B cell (primary cell): ENCODE results near the gene CAPN9. TPM values are rescaled to one million over a fixed set of nuclear protein-coding genes. Genes with fewer than 3 reads are reported as not detected.

Experiments used
- ATAC-seq: fragments of 200-7000 bp; cut with Tn5 transposase; one replicate; pipeline ENCODE4 v1.10.0; 2021; ENCODE audit warnings: low read depth, mild to moderate bottlenecking, moderate number of reproducible peaks, moderate library complexity
- CTCF ChIA-PET: fragments of 350-600 bp; sonication (Branson Sonifier 250); formaldehyde crosslinking; loops from one replicate; lab custom pipeline; 2021; ENCODE audit warnings: antibody characterized with exemption, inconsistent platforms; lab: Charles Lee
- POLR2A ChIA-PET: fragments of 350-600 bp; sonication (Branson Sonifier 250); formaldehyde crosslinking; loops from one replicate; lab custom pipeline; 2021; ENCODE audit warnings: antibody characterized with exemption; lab: Charles Lee
- DNase-seq: peaks from one replicate; pipeline ENCODE4 v3.0.0; 2013
- H2AFZ ChIP-seq: 2 replicates; pipeline ENCODE4 v1.6.1; 2012; ENCODE audit warnings: mild to moderate bottlenecking, low read depth, low read length; ENCODE audit not compliant: insufficient read depth, poor library complexity, severe bottlenecking
- H3K27ac ChIP-seq, 2 donors: 1 replicate in 1 of 2; 2 replicates in 1 of 2; pipeline ENCODE4 v1.5.1; 2012 to 2013; ENCODE audit warnings: low read length in 2 of 2, mild to moderate bottlenecking in 2 of 2, moderate library complexity in 1 of 2
- H3K27me3 ChIP-seq, 4 experiments: fragments of 200-600 bp in 1 of 4; sonication (generic) in 1 of 4; replicated peaks in 1 of 4; 1 replicate in 2 of 4; 2 replicates in 2 of 4; pipeline versions ENCODE4 v1.6.1 to v1.7.0; 2013 to 2016; ENCODE audit warnings: low read length in 3 of 4, mild to moderate bottlenecking in 2 of 4, mixed read lengths in 1 of 4, moderate library complexity in 1 of 4; ENCODE audit not compliant: insufficient read depth in 4 of 4, control insufficient read depth in 3 of 4; ENCODE audit errors: control extremely low read depth in 1 of 4
- H3K36me3 ChIP-seq, 2 experiments: replicated peaks in 1 of 2; 1 replicate in 1 of 2; 2 replicates in 1 of 2; pipeline versions ENCODE4 v1.6.1 to v1.7.1; 2013; ENCODE audit warnings: low read length in 1 of 2; ENCODE audit not compliant: insufficient read depth in 2 of 2, control insufficient read depth in 1 of 2; ENCODE audit errors: control extremely low read depth in 1 of 2, extremely low read depth in 1 of 2
- H3K4me1 ChIP-seq, 2 donors: fragments of 200-600 bp in 1 of 2; sonication (generic) in 1 of 2; 1 replicate in 1 of 2; 2 replicates in 1 of 2; pipeline versions ENCODE4 v1.5.1 to v1.6.1; 2013 to 2017; ENCODE audit warnings: low read length in 2 of 2; ENCODE audit not compliant: control insufficient read depth in 2 of 2, insufficient read depth in 2 of 2
- H3K4me2 ChIP-seq: replicated peaks from 2 replicates; pipeline ENCODE3; 2012; ENCODE audit warnings: mild to moderate bottlenecking, low read depth, low read length; ENCODE audit not compliant: poor library complexity, severe bottlenecking
- H3K4me3 ChIP-seq, 5 experiments: fragments of 200-600 bp in 1 of 5; sonication (generic) in 1 of 5; 1 replicate in 3 of 5; 2 replicates in 2 of 5; pipeline versions ENCODE4 v1.5.1 to v1.7.0; 2011 to 2016; ENCODE audit warnings: low read length in 4 of 5, mild to moderate bottlenecking in 4 of 5, low read depth in 2 of 5, control low read depth in 1 of 5, moderate library complexity in 1 of 5; ENCODE audit not compliant: insufficient read depth in 1 of 5; ENCODE audit errors: control extremely low read depth in 1 of 5, extremely low read depth in 1 of 5
- H3K79me2 ChIP-seq: fragments of 200-600 bp; sonication (generic); one replicate; pipeline ENCODE4 v1.6.0; 2016; ENCODE audit warnings: low read length; ENCODE audit not compliant: control insufficient read depth, insufficient read depth
- H3K9ac ChIP-seq: fragments of 200-600 bp; sonication (generic); 2 replicates; pipeline ENCODE4 v1.6.1; 2017; ENCODE audit warnings: mild to moderate bottlenecking, low read length, moderate library complexity
- H3K9me3 ChIP-seq, 3 donors: one replicate each; pipeline versions ENCODE4 v1.6.1 to v1.7.1; 2013; ENCODE audit warnings: low read length in 2 of 3; ENCODE audit not compliant: control insufficient read depth in 2 of 3, insufficient read depth in 1 of 3; ENCODE audit errors: control extremely low read depth in 1 of 3
- H4K20me1 ChIP-seq: 2 replicates; pipeline ENCODE4 v1.6.0; 2012; ENCODE audit warnings: mild to moderate bottlenecking, low read length; ENCODE audit not compliant: insufficient read depth, control insufficient read depth, poor library complexity, severe bottlenecking
- H3K27ac Mint-ChIP-seq: one replicate; pipeline ENCODE4 v1.8.0; 2021; ENCODE audit warnings: mixed read lengths
- H3K27me3 Mint-ChIP-seq: one replicate; pipeline ENCODE4 v1.8.0; 2021; ENCODE audit warnings: mixed read lengths
- H3K4me1 Mint-ChIP-seq: one replicate; pipeline ENCODE4 v1.8.0; 2021; ENCODE audit warnings: mixed read lengths
- H3K4me3 Mint-ChIP-seq: one replicate; pipeline ENCODE4 v1.8.0; 2021; ENCODE audit warnings: mixed read lengths
- H3K9me3 Mint-ChIP-seq: one replicate; pipeline ENCODE4 v1.8.0; 2022; ENCODE audit warnings: mixed read lengths; ENCODE audit not compliant: insufficient read depth
- CTCF ChIP-seq: fragments of 200-600 bp; IDR thresholded peaks from one replicate; pipeline ENCODE4 v1.8.0; 2022; ENCODE audit warnings: antibody characterized with exemption, mild to moderate bottlenecking
- EZH2 ChIP-seq: IDR thresholded peaks from 2 replicates; pipeline ENCODE4 v1.6.1; 2012; ENCODE audit warnings: borderline replicate concordance, low read depth, mild to moderate bottlenecking, moderate library complexity, low read length; ENCODE audit not compliant: insufficient read depth, poor library complexity, severe bottlenecking
- WGBS: methylation state at CpG from one replicate; pipeline ENCODE4 v1.1.5; 2013; ENCODE audit warnings: missing lambda C conversion rate; ENCODE audit not compliant: insufficient coverage; 5-methylcytosine and 5-hydroxymethylcytosine counted together
- intact Hi-C: fragments of 100-400 bp; cut with micrococcal nuclease; formaldehyde crosslinking; loops from one replicate; pipeline ENCODE4 v1.10.0; 2022
- polyA plus RNA-seq: library from polyadenylated mRNA; depleted of rRNA; stranded (reverse); fragments of >200 nt; gene quantifications from 2 replicates; pipeline ENCODE4 v1.2.3, GENCODE V29; 2012
- total RNA-seq, 2 donors: library from RNA; stranded (reverse); fragments of 120-200 nt in 1 of 2; gene quantifications; 1 replicate in 1 of 2; 2 replicates in 1 of 2; pipeline versions ENCODE4 v1.2.3 to v1.2.4, GENCODE V29; 2013 to 2022

Gene CAPN9
- total and polyA plus RNA-seq, 2 donors (not counting 1 experiment from before 2014, with no cell fraction given): not detected

GRCh38 chr1:230730977-230731376, 16.2 kb upstream of the CAPN9 start:
- DNase-seq (no peak), ATAC-seq (no peak)
- no peak overlapping the region for H3K4me2 ChIP-seq
- TF ChIP-seq EZH2 (no peak), CTCF (no peak)
- 72% methylated on average over 5 of the region's 5 CpGs for WGBS
- ChIA-PET POLR2A (no interaction called here), CTCF (no interaction called here)
- H3K27me3 Mint-ChIP-seq: peaks cover 27% of the 10 kb centered on the region
- intact Hi-C loops: no loop called here
- H3K36me3 ChIP-seq: no peaks in the 10 kb centered on the region
- peaks cover 0 to 2% (median 1%) of the 10 kb centered on the region in 4 experiments for H3K27me3 ChIP-seq
- no peak overlapping the region for H3K27ac Mint-ChIP-seq
- no peak overlapping the region for H3K4me3 Mint-ChIP-seq
- H4K20me1 ChIP-seq: no peaks in the 10 kb centered on the region
- H3K79me2 ChIP-seq: no peaks in the 10 kb centered on the region
- H2AFZ ChIP-seq: no peak overlapping the region
- peaks cover 2% of the 10 kb centered on the region for H3K9me3 Mint-ChIP-seq
- H3K9ac ChIP-seq: no peak overlapping the region
- no peak overlapping the region for H3K27ac ChIP-seq
- no peaks in the 10 kb centered on the region for H3K9me3 ChIP-seq
- H3K4me3 ChIP-seq: no peak overlapping the region
- no peaks in the 10 kb centered on the region for H3K4me1 Mint-ChIP-seq
- H3K4me1 ChIP-seq: no peaks in the 10 kb centered on the region

DNA sequence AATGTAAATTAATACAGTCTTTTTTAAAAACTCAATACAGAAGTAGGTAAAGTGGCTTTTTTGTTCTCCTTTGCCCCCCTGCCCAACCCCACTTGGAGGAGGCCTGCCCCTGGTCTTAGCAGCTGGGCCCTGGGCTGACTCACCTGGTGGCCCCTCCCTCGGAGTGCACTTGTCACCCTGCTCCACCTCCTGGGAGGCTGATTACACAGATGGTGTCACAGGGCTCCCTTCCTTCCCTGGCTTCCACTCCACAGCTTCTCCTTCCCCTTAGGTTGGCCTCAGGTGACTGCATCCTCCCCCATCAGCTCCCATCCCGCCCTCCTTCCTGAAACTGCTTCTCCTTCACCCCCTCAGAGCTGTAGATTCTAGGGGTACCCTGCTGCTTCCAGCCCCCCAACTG, 11.7 kb upstream of the CAPN9 start:
- no peak overlapping the region for H2AFZ ChIP-seq
- no peak overlapping the region for H3K27ac Mint-ChIP-seq
- H3K27me3 ChIP-seq: peaks cover 0 to 6% (median 0%) of the 10 kb centered on the region in 4 experiments
- peaks cover 41% of the 10 kb centered on the region for H3K27me3 Mint-ChIP-seq
- no peaks in the 10 kb centered on the region for H3K9me3 Mint-ChIP-seq
- DNase-seq (no peak), ATAC-seq (no peak)
- no peak overlapping the region for H3K4me3 Mint-ChIP-seq
- no peak overlapping the region for H3K9ac ChIP-seq
- TF ChIP-seq EZH2: no peak
- no peak for TF ChIP-seq CTCF
- H4K20me1 ChIP-seq: no peaks in the 10 kb centered on the region
- H3K27ac ChIP-seq: no peak overlapping the region
- no peak overlapping the region for H3K4me2 ChIP-seq
- H3K4me1 ChIP-seq: no peaks in the 10 kb centered on the region
- no peak overlapping the region for H3K4me3 ChIP-seq
- POLR2A ChIA-PET: no interaction called here
- H3K9me3 ChIP-seq: peaks cover 0 to 3% (median 0%) of the 10 kb centered on the region in 3 donors
- H3K4me1 Mint-ChIP-seq: no peaks in the 10 kb centered on the region
- CTCF ChIA-PET: no interaction called here
- WGBS: 55% methylated on average over 2 of the region's 2 CpGs
- H3K79me2 ChIP-seq: no peaks in the 10 kb centered on the region
- intact Hi-C loops: no loop called here
- no peaks in the 10 kb centered on the region for H3K36me3 ChIP-seq
